ENCODE data around the gene CES1.
"Not testable (repeated sequence)": the region's sequence is repeated elsewhere in the genome, so short reads cannot be mapped to it uniquely, and the experiment has no call there.

DNA sequence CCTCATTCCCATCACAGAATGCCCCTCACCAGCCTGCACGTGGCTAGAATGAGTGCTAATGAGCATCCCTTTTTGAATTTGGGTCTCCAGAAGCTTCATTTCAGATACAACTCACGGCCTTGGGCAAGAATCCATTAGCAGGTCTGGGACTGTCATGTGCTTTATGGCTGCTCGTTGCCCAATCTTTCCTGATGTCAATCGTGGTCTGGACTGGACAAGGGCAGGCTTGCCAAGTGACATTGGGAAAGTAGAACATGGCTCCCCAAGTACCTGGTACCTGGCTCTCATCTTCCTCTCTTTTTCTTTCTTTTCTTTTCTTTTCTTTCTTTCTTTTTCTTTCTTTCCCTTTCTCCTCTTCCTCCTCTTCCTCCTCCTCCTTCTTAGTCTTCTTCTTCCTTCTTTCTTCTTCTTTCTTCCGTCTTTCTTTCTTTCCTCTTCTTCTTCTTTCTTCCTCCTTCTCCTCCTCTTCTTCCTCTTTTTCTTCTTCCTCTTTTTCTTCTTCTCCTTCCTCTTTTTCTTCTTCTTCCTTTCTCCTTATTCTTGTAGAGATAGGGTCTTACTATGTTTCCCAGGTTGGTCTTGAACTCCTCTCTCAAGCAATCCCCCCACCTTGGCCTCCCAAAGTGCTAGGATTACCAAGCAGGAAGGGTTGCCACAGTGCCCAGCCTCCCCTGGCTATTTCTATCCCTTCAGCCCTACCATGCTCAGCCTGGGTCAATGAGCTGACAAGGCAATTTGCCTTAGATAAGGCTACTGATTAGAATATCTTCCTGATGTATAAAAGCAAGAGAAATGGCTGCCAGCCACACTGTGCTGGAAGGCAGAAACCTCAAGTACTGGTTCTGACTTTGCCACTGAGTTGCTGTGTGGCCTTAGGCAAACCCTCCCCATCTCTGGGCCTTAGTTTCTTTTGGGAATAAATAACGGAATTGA, 75.0 kb downstream of the CES1 start:
- TF ChIP-seq, protein P1, sequence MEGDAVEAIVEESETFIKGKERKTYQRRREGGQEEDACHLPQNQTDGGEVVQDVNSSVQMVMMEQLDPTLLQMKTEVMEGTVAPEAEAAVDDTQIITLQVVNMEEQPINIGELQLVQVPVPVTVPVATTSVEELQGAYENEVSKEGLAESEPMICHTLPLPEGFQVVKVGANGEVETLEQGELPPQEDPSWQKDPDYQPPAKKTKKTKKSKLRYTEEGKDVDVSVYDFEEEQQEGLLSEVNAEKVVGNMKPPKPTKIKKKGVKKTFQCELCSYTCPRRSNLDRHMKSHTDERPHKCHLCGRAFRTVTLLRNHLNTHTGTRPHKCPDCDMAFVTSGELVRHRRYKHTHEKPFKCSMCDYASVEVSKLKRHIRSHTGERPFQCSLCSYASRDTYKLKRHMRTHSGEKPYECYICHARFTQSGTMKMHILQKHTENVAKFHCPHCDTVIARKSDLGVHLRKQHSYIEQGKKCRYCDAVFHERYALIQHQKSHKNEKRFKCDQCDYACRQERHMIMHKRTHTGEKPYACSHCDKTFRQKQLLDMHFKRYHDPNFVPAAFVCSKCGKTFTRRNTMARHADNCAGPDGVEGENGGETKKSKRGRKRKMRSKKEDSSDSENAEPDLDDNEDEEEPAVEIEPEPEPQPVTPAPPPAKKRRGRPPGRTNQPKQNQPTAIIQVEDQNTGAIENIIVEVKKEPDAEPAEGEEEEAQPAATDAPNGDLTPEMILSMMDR (IDR thresholded peaks at IDR 0.05): not testable (repeated sequence)
- TF ChIP-seq POLR2A (IDR thresholded peaks at IDR 0.05): not testable (repeated sequence)

Data from uterus (tissue), 2 donors.